ENCODE results near the gene TRIO.

- TF ChIP-seq CTCF (conservative IDR thresholded peaks at IDR 0.05; ENCODE audit: low read depth, low read length) (no peak), EZH2 (IDR thresholded peaks at IDR 0.05; ENCODE audit: borderline replicate concordance, low read depth, low read length, poor library complexity, severe bottlenecking) (no peak)
Observed at GRCh38 chr5:14175381-14175780, 32.2 kb downstream of the TRIO start.

Measured in A673 (cell line).